Stimulated activated CD4-positive, alpha-beta T cell treated with anti-CD3 and anti-CD28 coated beads, TNF-alpha, amount 100 ng/mL, for 4 hours (primary cell): ENCODE measurements around the gene SHFL.

Experiments
- DNase-seq, 3 experiments: peaks; one replicate each; pipeline ENCODE4 v3.0.0-alpha.2; 2020; ENCODE audit warnings: low read depth in 3 of 3

SHFL gene

GRCh38 chr19:10085641-10086590 is at the start of gene SHFL:
TSS of gene SHFL (plus strand) at chr19:10086317. CDS start at chr19:10086428, 111 bp downstream.
- peak; percentile 68 to 77 (median 74) for DNase-seq

GRCh38 chr19:10036601-10037071 is 49.5 kb upstream of the SHFL start:
- DNase-seq: no peak

DNA sequence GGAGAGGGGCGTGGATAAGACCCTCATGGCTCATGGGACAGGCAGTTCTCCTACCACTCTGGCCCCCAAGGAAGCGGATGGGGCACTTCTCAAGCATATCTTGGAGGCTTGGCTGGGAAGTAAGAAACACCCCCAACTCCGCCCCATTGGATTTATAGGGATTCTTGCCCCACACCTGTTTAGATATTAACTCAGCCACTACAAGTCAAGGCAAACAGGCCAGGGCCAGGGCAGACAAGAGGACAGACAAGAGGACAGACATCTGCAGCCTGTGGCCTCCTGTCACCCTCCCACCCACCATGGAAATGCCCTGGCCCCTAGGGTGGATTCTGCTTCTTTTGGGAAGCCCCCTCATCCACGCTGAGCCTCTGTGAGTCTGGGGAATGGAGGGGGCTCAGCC is 48.8 kb upstream of the SHFL start:
- DNase-seq: no peak

DNA sequence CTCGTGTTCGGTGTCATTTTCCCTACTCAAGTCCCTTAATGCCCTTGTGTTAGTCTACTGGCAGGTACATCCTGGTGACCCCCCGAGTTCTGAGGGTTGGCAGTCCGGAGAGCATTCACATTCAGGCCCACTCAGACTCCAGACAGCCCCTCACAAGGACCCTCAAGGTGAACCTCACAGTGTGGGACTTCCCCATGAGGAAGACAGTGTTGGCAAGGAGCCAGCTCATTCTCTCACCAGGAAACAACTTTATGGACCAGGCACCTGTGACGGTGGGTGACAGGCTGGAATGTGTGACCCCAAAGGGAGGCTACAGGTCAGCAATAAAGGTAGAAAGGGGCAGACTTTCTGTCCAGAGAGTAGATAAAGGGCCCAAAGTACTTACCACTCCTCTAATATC is 48.3 kb upstream of the SHFL start:
- DNase-seq: no peak

GRCh38 chr19:10043286-10043927 is 42.7 kb upstream of the SHFL start:
- DNase-seq: no peak

GRCh38 chr19:10044390-10044789 is 41.7 kb upstream of the SHFL start:
- no peak for DNase-seq

- no peak for DNase-seq
Measured at GRCh38 chr19:10045371-10045770, 40.7 kb upstream of the SHFL start.

DNA sequence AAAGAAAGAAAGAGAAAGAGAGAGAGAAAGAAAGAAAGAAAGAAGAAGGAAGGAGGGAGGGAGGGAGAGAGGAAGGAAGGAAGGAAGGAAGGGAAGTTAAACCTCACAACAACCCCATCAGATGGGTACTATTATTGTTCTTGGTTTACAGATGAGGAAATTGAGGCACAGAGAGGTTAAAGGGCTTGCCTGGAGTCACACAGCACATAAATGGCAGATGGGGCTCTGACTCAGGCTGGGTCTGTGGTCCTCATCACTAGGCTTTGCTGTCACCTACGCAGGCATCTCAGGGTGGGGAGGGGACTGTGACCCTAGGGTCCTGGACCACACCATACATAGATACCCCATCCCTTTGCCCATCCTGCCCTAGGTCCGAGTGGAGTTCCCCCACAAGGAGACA is 36.5 kb upstream of the SHFL start:
- no peak for DNase-seq

DNA sequence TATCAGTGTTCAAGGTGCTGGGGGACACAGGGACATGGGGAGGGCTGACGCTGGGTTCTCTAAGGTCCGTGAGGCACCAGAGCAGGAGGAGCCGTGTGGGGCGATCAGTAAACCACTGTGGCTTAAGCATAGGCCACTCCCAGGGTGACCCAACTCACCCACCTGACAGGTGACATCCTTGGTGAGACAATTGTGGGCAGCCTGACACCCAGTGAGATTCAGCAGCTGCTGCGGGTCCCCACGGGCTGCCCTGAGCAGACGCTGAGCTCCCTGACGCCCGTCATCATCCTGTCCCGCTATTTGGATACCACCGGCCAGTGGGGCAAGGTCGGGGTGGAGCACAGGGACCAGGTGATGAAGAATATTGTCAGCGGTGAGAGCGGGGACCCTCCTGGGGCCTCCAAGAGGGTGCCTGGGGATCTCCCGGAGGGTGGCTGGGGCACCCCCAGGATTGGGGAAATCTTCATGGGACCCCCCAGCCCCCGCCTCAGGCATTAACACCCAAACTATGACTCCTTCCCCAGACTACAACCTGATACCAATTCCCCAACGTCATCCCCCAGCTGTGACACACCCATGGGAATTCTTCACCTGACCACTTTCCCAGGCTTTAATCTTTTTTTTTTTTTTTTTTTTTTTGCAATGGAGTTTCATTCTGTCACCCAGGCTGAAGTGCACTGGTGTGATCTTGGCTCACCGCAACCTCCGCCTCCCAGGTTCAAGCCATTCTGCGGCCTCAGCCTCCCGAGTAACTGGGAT is 33.3 kb upstream of the SHFL start:
- no peak for DNase-seq

GRCh38 chr19:10061717-10062310 is 24.3 kb upstream of the SHFL start:
- no peak for DNase-seq

DNA sequence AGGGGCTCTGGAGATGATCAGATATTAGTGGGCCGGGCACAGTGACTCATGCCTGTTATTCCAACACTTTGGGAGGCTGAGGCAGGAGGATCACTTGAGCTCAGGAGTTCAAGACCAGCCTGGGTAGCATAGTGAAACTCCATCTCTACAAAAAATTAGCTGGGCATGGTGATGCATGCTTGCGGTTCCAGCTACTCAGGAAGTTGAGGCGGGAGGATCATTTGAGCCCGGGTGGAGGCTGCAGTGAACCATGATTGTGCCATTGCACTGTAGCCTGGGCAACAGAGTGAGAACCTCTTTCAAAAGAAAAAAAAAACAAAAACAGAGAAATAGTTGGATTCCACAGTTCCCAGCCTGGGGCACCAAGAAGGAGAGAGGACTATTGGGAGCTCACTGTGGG is 17.9 kb upstream of the SHFL start:
- DNase-seq: no peak

DNA sequence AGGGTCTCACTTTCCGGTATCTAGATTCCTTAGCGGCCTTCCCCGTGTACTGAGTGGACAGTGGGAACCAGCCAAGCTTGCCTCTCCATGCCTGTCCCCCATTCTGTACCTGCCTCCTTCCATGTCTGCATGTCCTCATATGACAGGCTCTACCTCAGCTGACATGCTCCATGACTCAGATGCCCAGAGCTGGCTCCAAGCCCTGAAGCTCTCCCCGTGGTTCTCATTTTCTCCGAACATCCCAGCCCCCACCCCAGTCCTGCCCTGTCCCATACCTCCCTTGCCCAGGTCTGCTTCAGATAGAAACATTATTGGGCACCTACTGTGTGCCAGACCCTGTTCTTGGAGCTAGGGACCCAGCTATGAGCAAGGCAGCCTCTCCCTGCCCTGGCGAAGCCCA is 17.1 kb upstream of the SHFL start:
- DNase-seq: no peak

- no peak for DNase-seq
Measured at GRCh38 chr19:10070730-10071446, 15.2 kb upstream of the SHFL start.

DNA sequence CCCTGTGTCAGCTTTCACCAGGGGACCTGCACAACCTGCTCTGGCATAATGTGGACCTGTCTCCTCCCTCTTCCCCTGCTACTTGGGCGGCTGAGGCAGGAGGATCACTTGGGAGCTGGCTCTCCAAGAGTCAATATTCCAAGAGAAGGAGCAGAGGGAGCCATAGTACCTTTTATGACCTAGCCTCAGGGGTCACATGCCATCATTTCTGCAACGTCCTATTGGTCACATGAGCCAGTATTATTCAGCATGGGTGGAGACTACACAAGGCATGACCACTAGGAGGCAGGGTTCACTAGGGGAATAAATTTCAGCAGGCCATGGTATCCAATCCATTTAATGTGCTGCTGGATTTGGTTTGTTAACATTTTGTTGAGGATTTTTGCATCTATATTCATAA is 12.0 kb upstream of the SHFL start:
- no peak for DNase-seq

DNA sequence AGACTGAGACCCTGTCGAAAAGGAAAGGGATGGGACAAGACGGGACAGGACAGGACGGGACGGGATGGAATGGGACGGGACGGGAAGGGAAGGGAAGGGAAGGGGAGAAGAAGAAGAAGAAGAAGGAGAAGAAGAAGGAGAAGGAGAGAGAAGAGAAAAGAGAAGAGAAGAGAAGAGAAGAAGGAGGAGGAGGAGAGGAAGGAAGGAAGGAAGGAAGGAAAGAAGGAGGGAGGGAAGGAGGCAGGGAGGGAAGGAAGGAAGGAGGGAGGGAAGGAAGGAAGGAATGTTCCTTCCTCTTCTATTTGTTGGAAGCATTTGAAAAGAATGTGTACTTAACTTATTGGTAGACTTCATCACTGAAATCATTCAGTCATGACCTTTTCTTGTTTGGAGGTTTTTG is 9.6 kb upstream of the SHFL start:
- DNase-seq: no peak

DNA sequence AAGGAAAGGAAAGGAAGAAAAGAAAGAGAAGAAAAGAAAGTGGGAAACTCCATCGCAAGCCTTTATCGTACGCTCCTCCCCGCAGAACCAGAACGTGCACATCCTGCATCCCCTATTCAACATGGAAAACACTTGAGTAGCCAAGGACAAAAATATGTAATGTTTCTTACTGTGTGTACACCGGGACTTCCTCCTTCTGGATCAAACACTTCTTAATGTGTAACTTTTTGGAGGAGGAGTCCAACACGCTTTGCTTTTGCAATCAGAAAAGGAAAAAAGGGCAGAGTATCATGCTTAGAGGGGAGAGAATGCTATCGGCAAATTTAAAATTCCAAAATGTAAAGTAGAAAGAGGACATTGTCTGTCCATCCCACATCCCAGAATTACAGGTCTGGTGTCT is 7.8 kb upstream of the SHFL start:
- DNase-seq: no peak

- no peak for DNase-seq
Measured at GRCh38 chr19:10079031-10079453, 7.1 kb upstream of the SHFL start.

DNA sequence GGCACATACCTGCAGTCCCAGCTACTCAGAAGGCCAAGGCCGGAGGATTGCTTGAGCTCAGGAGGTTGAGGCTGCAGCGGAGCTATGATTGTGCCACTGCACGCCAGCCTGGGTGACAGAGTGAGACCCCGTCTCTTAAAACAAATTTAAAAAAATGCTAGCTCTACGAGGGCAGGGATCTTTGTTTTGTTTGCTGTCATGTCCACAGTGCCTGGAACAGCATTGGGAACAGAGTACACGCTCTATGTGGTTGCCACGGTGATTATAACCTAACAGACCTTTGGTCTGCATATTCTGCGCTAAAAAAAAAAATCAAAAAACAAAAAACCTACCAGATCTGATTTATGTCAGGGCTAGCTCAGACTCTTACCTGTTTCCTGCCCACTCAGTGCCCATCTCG is 2.2 kb upstream of the SHFL start:
- DNase-seq: no peak

DNA sequence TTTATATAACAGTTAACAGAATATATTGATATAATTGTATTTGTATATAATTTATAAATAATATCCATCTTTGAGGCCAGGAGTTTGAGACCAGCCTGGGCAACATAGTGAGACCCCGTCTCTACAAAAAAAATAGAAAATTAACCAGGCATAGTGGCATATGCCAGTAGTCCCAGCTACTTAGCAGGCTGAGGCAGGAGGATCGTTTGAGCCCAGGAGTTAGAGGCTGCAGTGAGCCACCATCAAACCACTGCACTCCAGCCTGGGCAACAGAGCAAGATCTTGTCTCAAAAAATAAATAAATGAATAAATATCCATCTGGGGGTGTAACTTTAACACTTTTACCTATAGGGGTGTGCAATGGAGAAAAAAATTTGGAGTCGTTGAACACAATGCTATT is 1.3 kb upstream of the SHFL start:
- no peak for DNase-seq

DNA sequence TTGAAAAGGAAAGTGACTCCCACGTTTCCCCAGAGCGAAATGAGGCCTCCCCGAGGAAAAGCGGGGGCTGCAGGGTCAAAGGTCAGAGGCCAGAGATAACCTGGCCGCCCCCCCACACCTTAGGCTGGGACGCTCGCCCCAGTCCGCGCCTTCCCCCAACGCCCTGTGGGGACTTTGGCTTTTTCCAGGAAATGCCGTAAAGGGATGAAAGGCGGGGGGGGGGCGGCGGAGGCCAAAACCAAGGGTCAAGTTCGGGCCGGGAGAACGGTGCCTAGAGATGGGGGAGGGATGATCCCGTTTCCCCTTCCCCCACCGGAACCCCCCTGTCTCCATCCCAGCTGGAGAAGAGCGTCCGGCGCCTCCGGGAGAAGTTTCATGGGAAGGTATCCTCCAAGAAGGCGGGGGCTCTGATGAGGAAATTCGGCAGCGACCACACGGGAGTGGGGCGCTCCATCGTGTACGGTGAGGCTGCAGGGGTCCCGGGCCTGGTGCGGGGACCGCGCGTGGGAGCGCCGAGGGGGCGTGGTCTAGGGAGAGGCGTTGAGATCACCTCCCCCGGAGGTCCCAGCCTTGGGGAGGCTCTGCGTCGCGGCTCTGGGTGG is 575 bp downstream of the SHFL start:
- DNase-seq: peak in 1 of 3 experiments; percentile 55
